ENCODE data around the gene APEH. TPM values are rescaled to one million over a fixed set of nuclear protein-coding genes. Genes with fewer than 3 reads are reported as not detected.

Gene APEH
- total RNA-seq, 1 experiment from 2014 or later, result 273 TPM

DNA sequence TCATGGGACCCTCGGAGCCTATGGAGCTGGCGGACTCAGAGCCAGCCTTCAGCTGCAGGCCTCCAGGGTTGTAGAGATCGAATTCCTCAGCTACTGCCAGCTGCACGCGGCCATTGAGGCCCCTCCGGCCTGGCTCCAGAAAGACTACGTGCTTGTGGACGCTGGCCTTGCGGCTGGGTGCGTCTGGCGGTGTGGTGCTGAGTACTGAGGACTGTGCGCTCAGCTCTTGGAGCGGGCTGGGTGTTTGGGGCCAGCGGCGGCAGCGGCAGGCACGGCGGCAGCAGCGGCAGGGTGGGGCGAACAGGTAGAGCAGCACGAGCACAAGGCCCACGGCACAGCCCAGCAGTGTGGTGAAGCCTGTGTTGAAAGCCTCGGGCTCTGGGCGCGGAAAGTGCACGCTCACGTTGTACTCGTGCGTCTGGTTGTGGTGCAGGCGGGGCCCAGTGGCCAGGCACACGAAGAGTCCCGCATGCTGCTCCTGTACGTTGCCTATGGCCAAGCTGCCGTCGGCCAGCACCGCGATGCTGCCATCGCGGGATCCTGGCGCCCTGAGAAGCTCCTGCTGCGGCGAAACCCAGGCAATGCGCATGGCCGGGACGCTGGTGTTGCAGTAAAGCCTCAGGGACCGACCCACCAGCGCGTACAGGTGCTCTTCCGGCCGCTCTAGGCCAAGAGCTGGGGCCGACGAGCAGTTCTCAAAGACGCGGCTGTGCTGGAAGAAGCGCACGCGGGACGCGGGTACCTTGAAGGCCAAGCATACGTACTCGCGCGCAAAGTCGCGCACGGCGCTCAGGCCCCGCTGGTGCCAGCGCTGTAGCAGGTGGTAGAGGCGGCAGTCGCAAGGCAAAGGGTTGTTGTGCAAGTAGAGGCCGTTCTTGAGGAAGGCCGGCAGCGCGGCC, 44.1 kb downstream of the APEH start:
- ChIA-PET CTCF (interaction anchor here (0.8 to 4.4 kb wide), 21 partner anchors 11 to 378 kb away, joined by 3 to 45 read pairs (median 5); partner anchors contain the start of genes CAMKV, INKA1, IP6K1 and USP4), POLR2A (interaction anchor here (0.5 to 2.0 kb wide), 6 partner anchors 15 to 1463 kb away, joined by 3 to 7 read pairs (median 6); partner anchors contain the start of gene IP6K1)
- Mint-ChIP-seq H3K36me3 (peaks cover 12% of the 10 kb centered on the region), H3K4me3 (peak overlapping the region; percentile 92), H3K27me3 (ENCODE audit: low read depth) (no peaks in the 10 kb centered on the region), H3K4me1 (peaks cover 11% of the 10 kb centered on the region), H3K9me3 (no peaks in the 10 kb centered on the region), H3K27ac (peak overlapping the region; percentile 92)
- TF ChIP-seq TCF7 (CRISPR knock-in tag; IDR thresholded peaks at IDR 0.05; ENCODE audit: low read depth) (0 out of 2 replicates have a peak, but pooled peaks have one; percentile 52), ZNF416 (CRISPR knock-in tag; IDR thresholded peaks at IDR 0.05) (no peak), ZNF671 (CRISPR knock-in tag; IDR thresholded peaks at IDR 0.05) (0 out of 2 replicates have a peak, but pooled peaks have one; percentile 39), ZNF219 (CRISPR knock-in tag; IDR thresholded peaks at IDR 0.05; ENCODE audit: borderline replicate concordance) (no peak)
- TF ChIP-seq, protein P1, sequence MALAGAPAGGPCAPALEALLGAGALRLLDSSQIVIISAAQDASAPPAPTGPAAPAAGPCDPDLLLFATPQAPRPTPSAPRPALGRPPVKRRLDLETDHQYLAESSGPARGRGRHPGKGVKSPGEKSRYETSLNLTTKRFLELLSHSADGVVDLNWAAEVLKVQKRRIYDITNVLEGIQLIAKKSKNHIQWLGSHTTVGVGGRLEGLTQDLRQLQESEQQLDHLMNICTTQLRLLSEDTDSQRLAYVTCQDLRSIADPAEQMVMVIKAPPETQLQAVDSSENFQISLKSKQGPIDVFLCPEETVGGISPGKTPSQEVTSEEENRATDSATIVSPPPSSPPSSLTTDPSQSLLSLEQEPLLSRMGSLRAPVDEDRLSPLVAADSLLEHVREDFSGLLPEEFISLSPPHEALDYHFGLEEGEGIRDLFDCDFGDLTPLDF (CRISPR knock-in tag; IDR thresholded peaks at IDR 0.05), result no peak
- TF ChIP-seq, protein P2, sequence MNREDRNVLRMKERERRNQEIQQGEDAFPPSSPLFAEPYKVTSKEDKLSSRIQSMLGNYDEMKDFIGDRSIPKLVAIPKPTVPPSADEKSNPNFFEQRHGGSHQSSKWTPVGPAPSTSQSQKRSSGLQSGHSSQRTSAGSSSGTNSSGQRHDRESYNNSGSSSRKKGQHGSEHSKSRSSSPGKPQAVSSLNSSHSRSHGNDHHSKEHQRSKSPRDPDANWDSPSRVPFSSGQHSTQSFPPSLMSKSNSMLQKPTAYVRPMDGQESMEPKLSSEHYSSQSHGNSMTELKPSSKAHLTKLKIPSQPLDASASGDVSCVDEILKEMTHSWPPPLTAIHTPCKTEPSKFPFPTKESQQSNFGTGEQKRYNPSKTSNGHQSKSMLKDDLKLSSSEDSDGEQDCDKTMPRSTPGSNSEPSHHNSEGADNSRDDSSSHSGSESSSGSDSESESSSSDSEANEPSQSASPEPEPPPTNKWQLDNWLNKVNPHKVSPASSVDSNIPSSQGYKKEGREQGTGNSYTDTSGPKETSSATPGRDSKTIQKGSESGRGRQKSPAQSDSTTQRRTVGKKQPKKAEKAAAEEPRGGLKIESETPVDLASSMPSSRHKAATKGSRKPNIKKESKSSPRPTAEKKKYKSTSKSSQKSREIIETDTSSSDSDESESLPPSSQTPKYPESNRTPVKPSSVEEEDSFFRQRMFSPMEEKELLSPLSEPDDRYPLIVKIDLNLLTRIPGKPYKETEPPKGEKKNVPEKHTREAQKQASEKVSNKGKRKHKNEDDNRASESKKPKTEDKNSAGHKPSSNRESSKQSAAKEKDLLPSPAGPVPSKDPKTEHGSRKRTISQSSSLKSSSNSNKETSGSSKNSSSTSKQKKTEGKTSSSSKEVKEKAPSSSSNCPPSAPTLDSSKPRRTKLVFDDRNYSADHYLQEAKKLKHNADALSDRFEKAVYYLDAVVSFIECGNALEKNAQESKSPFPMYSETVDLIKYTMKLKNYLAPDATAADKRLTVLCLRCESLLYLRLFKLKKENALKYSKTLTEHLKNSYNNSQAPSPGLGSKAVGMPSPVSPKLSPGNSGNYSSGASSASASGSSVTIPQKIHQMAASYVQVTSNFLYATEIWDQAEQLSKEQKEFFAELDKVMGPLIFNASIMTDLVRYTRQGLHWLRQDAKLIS (CRISPR knock-in tag; IDR thresholded peaks at IDR 0.05; ENCODE audit: borderline replicate concordance), result peak; percentile 4; the same call in 1 of the 2 replicates
- TF ChIP-seq, protein P3, sequence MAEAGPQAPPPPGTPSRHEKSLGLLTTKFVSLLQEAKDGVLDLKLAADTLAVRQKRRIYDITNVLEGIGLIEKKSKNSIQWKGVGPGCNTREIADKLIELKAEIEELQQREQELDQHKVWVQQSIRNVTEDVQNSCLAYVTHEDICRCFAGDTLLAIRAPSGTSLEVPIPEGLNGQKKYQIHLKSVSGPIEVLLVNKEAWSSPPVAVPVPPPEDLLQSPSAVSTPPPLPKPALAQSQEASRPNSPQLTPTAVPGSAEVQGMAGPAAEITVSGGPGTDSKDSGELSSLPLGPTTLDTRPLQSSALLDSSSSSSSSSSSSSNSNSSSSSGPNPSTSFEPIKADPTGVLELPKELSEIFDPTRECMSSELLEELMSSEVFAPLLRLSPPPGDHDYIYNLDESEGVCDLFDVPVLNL (CRISPR knock-in tag; IDR thresholded peaks at IDR 0.05; ENCODE audit: borderline replicate concordance, low read depth), result 0 out of 2 replicates have a peak, but pooled peaks have one; percentile 25
- ATAC-seq, result no peak
- DNase-seq (ENCODE audit: low spot score), result no peak

DNA sequence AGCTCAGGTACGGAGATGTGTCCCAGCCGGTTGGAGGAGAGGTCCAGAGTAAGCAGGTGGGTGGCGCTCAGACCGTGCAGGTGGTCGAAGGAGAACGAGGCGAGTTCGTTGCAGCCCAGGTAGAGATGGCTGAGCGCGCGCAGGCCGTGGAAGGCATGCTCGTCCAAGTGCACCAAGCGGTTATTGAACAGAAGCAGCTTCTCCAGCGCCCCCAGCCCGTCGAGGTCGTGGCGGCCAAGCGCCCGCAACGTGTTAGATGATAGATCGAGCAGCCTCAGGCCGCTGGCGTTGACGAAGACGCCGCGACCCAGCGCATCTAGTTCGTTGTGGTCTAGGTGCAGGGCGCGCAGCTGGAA, 44.7 kb downstream of the APEH start:
- DNase-seq (ENCODE audit: low spot score), result peak; percentile 61
- Mint-ChIP-seq H3K4me1 (peaks cover 11% of the 10 kb centered on the region), H3K36me3 (peaks cover 12% of the 10 kb centered on the region), H3K4me3 (peak overlapping the region; percentile 92), H3K9me3 (no peaks in the 10 kb centered on the region), H3K27me3 (ENCODE audit: low read depth) (no peaks in the 10 kb centered on the region), H3K27ac (peak overlapping the region; percentile 92)
- peak; percentile 3 for ATAC-seq
- CTCF ChIA-PET, result interaction anchor here (0.5 to 4.4 kb wide), 21 partner anchors 10 to 402 kb away, joined by 3 to 45 read pairs (median 5); partner anchors contain the start of genes CAMKV, INKA1 and IP6K1
- TF ChIP-seq, protein P4, sequence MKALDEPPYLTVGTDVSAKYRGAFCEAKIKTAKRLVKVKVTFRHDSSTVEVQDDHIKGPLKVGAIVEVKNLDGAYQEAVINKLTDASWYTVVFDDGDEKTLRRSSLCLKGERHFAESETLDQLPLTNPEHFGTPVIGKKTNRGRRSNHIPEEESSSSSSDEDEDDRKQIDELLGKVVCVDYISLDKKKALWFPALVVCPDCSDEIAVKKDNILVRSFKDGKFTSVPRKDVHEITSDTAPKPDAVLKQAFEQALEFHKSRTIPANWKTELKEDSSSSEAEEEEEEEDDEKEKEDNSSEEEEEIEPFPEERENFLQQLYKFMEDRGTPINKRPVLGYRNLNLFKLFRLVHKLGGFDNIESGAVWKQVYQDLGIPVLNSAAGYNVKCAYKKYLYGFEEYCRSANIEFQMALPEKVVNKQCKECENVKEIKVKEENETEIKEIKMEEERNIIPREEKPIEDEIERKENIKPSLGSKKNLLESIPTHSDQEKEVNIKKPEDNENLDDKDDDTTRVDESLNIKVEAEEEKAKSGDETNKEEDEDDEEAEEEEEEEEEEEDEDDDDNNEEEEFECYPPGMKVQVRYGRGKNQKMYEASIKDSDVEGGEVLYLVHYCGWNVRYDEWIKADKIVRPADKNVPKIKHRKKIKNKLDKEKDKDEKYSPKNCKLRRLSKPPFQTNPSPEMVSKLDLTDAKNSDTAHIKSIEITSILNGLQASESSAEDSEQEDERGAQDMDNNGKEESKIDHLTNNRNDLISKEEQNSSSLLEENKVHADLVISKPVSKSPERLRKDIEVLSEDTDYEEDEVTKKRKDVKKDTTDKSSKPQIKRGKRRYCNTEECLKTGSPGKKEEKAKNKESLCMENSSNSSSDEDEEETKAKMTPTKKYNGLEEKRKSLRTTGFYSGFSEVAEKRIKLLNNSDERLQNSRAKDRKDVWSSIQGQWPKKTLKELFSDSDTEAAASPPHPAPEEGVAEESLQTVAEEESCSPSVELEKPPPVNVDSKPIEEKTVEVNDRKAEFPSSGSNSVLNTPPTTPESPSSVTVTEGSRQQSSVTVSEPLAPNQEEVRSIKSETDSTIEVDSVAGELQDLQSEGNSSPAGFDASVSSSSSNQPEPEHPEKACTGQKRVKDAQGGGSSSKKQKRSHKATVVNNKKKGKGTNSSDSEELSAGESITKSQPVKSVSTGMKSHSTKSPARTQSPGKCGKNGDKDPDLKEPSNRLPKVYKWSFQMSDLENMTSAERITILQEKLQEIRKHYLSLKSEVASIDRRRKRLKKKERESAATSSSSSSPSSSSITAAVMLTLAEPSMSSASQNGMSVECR (CRISPR knock-in tag; IDR thresholded peaks at IDR 0.05; ENCODE audit: borderline replicate concordance), result 0 out of 2 replicates have a peak, but pooled peaks have one; percentile 57
- TF ChIP-seq ZNF671 (CRISPR knock-in tag; IDR thresholded peaks at IDR 0.05) (no peak), MYBL2 (CRISPR knock-in tag; IDR thresholded peaks at IDR 0.05) (no peak), NFE2L1 (CRISPR knock-in tag; IDR thresholded peaks at IDR 0.05) (0 out of 2 replicates have a peak, but pooled peaks have one; percentile 26), ESRRA (CRISPR knock-in tag; IDR thresholded peaks at IDR 0.05; ENCODE audit: borderline replicate concordance) (0 out of 2 replicates have a peak, but pooled peaks have one; percentile 25), FOXK1 (CRISPR knock-in tag; IDR thresholded peaks at IDR 0.05) (0 out of 2 replicates have a peak, but pooled peaks have one; percentile 19)
- TF ChIP-seq, protein P5, sequence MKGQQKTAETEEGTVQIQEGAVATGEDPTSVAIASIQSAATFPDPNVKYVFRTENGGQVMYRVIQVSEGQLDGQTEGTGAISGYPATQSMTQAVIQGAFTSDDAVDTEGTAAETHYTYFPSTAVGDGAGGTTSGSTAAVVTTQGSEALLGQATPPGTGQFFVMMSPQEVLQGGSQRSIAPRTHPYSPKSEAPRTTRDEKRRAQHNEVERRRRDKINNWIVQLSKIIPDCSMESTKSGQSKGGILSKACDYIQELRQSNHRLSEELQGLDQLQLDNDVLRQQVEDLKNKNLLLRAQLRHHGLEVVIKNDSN (CRISPR knock-in tag; IDR thresholded peaks at IDR 0.05), result peak; percentile 14; the same call in 1 of the 2 replicates
- TF ChIP-seq, protein P6, sequence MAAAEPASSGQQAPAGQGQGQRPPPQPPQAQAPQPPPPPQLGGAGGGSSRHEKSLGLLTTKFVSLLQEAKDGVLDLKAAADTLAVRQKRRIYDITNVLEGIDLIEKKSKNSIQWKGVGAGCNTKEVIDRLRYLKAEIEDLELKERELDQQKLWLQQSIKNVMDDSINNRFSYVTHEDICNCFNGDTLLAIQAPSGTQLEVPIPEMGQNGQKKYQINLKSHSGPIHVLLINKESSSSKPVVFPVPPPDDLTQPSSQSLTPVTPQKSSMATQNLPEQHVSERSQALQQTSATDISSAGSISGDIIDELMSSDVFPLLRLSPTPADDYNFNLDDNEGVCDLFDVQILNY (CRISPR knock-in tag; IDR thresholded peaks at IDR 0.05), result no peak
- TF ChIP-seq, protein P7, sequence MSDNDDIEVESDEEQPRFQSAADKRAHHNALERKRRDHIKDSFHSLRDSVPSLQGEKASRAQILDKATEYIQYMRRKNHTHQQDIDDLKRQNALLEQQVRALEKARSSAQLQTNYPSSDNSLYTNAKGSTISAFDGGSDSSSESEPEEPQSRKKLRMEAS (CRISPR knock-in tag; IDR thresholded peaks at IDR 0.05), result peak; percentile 85; the same call in 1 of the 2 replicates
- TF ChIP-seq, protein P8, sequence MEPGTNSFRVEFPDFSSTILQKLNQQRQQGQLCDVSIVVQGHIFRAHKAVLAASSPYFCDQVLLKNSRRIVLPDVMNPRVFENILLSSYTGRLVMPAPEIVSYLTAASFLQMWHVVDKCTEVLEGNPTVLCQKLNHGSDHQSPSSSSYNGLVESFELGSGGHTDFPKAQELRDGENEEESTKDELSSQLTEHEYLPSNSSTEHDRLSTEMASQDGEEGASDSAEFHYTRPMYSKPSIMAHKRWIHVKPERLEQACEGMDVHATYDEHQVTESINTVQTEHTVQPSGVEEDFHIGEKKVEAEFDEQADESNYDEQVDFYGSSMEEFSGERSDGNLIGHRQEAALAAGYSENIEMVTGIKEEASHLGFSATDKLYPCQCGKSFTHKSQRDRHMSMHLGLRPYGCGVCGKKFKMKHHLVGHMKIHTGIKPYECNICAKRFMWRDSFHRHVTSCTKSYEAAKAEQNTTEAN (CRISPR knock-in tag; IDR thresholded peaks at IDR 0.05), result peak; percentile 70; the same call in 1 of the 2 replicates
- POLR2A ChIA-PET, result interaction anchor here (0.5 to 2.0 kb wide), 6 partner anchors 15 to 1464 kb away, joined by 3 to 7 read pairs (median 6); partner anchors contain the start of gene IP6K1
